Endothelial cell of umbilical vein (primary cell): Measurements from ENCODE around the gene CENPB. TPM values are rescaled to one million over a fixed set of nuclear protein-coding genes. Genes with fewer than 3 reads are reported as not detected.

Experiments
- BruUV-seq: library from RNA; stranded (reverse); fragments of 400-500 nt; replicated peaks from 2 replicates; lab custom pipeline; 2021; lab: Mats Ljungman, UMichigan
- CTCF ChIA-PET: fragments of 300-600, 350-600 bp; sonication (Branson Sonifier 250); formaldehyde crosslinking; loops from one replicate; lab custom pipeline; 2021; ENCODE audit warnings: antibody characterized with exemption, inconsistent platforms; lab: Charles Lee
- POLR2A ChIA-PET: fragments of 300-600, 350-600 bp; sonication (Branson Sonifier 250); formaldehyde crosslinking; loops from one replicate; lab custom pipeline; 2021; ENCODE audit warnings: antibody characterized with exemption, inconsistent platforms; lab: Charles Lee
- DNase-seq: peaks from one replicate; pipeline ENCODE4 v3.0.0-alpha.2; 2011; ENCODE audit warnings: low read depth, low spot score
- FAIRE-seq: peaks from 2 replicates; lab custom pipeline; 2011; peaks lifted over from hg19 to GRCh38; lab: Jason Lieb, UNC
- H2AFZ ChIP-seq: 2 replicates; pipeline ENCODE4 v1.6.0; 2012; ENCODE audit warnings: low read depth, low read length, control low read depth, inconsistent platforms
- H3K27ac ChIP-seq: 2 replicates; pipeline ENCODE4 v1.5.1; 2011; ENCODE audit warnings: low read depth, mild to moderate bottlenecking, control low read depth, low read length, moderate library complexity; ENCODE audit not compliant: insufficient read depth
- H3K27me3 ChIP-seq, 2 experiments: 2 replicates each; pipeline versions ENCODE4 v1.6.0 to v1.6.1; 2011; ENCODE audit warnings: low read length in 2 of 2, mixed read lengths in 1 of 2; ENCODE audit not compliant: control insufficient read depth in 2 of 2, insufficient read depth in 2 of 2
- H3K36me3 ChIP-seq, 2 experiments: 2 replicates in 1 of 2; 3 replicates in 1 of 2; pipeline ENCODE4 v1.5.1; 2011; ENCODE audit warnings: low read length in 2 of 2, mild to moderate bottlenecking in 1 of 2, moderate library complexity in 1 of 2; ENCODE audit not compliant: control insufficient read depth in 2 of 2, insufficient read depth in 2 of 2; ENCODE audit errors: extremely low read depth in 1 of 2
- H3K4me1 ChIP-seq: 3 replicates; pipeline ENCODE4 v1.5.1; 2011; ENCODE audit warnings: mild to moderate bottlenecking, low read length; ENCODE audit not compliant: control insufficient read depth, insufficient read depth; ENCODE audit errors: extremely low read depth
- H3K4me2 ChIP-seq: 2 replicates; pipeline ENCODE4 v1.6.1; 2011; ENCODE audit warnings: low read length, control low read depth, mixed read lengths; ENCODE audit not compliant: insufficient read depth
- H3K4me3 ChIP-seq, 3 experiments: fragments of 200-600 bp in 1 of 3; sonication (generic), shearing (Covaris generic) in 1 of 3; replicated peaks in 1 of 3; 2 replicates each; pipeline ENCODE4 v1.5.1; 2011 to 2016; ENCODE audit warnings: control low read depth in 3 of 3, low read length in 3 of 3, mild to moderate bottlenecking in 2 of 3, inconsistent platforms in 1 of 3, low read depth in 1 of 3, moderate library complexity in 1 of 3; ENCODE audit not compliant: insufficient read depth in 1 of 3
- H3K79me2 ChIP-seq: 2 replicates; pipeline ENCODE4 v1.6.0; 2012; ENCODE audit warnings: low read length, inconsistent platforms; ENCODE audit not compliant: control insufficient read depth, insufficient read depth
- H3K9ac ChIP-seq: replicated peaks from 2 replicates; pipeline ENCODE3; 2011; ENCODE audit warnings: low read length, control low read depth; ENCODE audit not compliant: insufficient read depth; ENCODE audit errors: extremely low read depth
- H3K9me1 ChIP-seq: replicated peaks from 3 replicates; pipeline ENCODE4 v1.6.0; 2011; ENCODE audit warnings: mild to moderate bottlenecking, low read length; ENCODE audit not compliant: control insufficient read depth, insufficient read depth; ENCODE audit errors: extremely low read depth
- H3K9me3 ChIP-seq: replicated peaks from 2 replicates; pipeline ENCODE4 v1.5.1; 2012; ENCODE audit warnings: low read length, inconsistent platforms; ENCODE audit not compliant: control insufficient read depth, insufficient read depth
- H4K20me1 ChIP-seq: replicated peaks from 2 replicates; pipeline ENCODE3; 2011; ENCODE audit warnings: mild to moderate bottlenecking, low read length; ENCODE audit not compliant: control insufficient read depth, insufficient read depth; ENCODE audit errors: extremely low read depth
- CTCF ChIP-seq, 2 donors: IDR thresholded peaks; 1 replicate in 1 of 2; 2 replicates in 1 of 2; pipeline ENCODE4 v1.5.1; 2011; ENCODE audit warnings: low read length in 2 of 2, mild to moderate bottlenecking in 2 of 2, moderate library complexity in 2 of 2, control low read depth in 1 of 2, inconsistent platforms in 1 of 2, low read depth in 1 of 2; ENCODE audit not compliant: insufficient read depth in 1 of 2; ENCODE audit errors: extremely low read depth in 1 of 2
- EZH2 ChIP-seq: IDR thresholded peaks from 2 replicates; pipeline ENCODE4 v1.6.1; 2012; ENCODE audit warnings: borderline replicate concordance, low read depth, mild to moderate bottlenecking, moderate library complexity, low read length, inconsistent platforms; ENCODE audit not compliant: severe bottlenecking
- FOS ChIP-seq: IDR thresholded peaks from 2 replicates; pipeline ENCODE4 v1.6.1; 2011; ENCODE audit warnings: mild to moderate bottlenecking, low read length, moderate library complexity, borderline replicate concordance; ENCODE audit not compliant: insufficient read depth
- GATA2 ChIP-seq: IDR thresholded peaks from 2 replicates; pipeline ENCODE4 v1.7.0; 2011; ENCODE audit warnings: low read depth, mild to moderate bottlenecking, moderate library complexity, mixed read lengths, low read length; ENCODE audit not compliant: insufficient read length, insufficient read depth
- JUN ChIP-seq: IDR thresholded peaks from 2 replicates; pipeline ENCODE4 v1.6.1; 2011; ENCODE audit warnings: borderline replicate concordance, low read depth; ENCODE audit not compliant: insufficient read length, insufficient read depth
- MAX ChIP-seq: IDR thresholded peaks from 2 replicates; pipeline ENCODE4 v1.6.1; 2011; ENCODE audit not compliant: insufficient read depth, insufficient read length
- MYC ChIP-seq: IDR thresholded peaks from one replicate; pipeline ENCODE4 v1.6.1; 2011; ENCODE audit warnings: mild to moderate bottlenecking, low read depth, low read length
- POLR2A ChIP-seq: IDR thresholded peaks from 2 replicates; pipeline ENCODE4 v1.6.1; 2012; ENCODE audit warnings: low read depth, mild to moderate bottlenecking, control low read depth, low read length
- POLR2AphosphoS5 ChIP-seq: IDR thresholded peaks from 2 replicates; pipeline ENCODE4 v1.6.1; 2012; ENCODE audit warnings: low read depth, mild to moderate bottlenecking, control low read depth, low read length, moderate library complexity; ENCODE audit not compliant: insufficient read depth
- dilution Hi-C: fragments of 300-500 bp; cut with MboI; formaldehyde crosslinking; loops from one replicate; pipeline ENCODE4 v1.15.0; 2019; ENCODE audit warnings: low sequenced_read_pairs; ENCODE audit not compliant: extremely low pct_ligation_motif_present
- intact Hi-C: fragments of 100-400 bp; cut with micrococcal nuclease; formaldehyde crosslinking; loops from one replicate; pipeline ENCODE4 v1.10.0; 2022
- polyA plus RNA-seq, 4 experiments: library from polyadenylated mRNA; depleted of rRNA in 3 of 4; stranded (reverse) in 3 of 4; unstranded in 1 of 4; fragments of >200 nt; gene quantifications; 2 replicates each; pipeline versions ENCODE4 v1.2.1 to v1.2.3, GENCODE V29; 2011 to 2012; ENCODE audit warnings: missing spikeins in 1 of 4
- total RNA-seq: library from RNA; stranded (reverse); gene quantifications from 2 replicates; pipeline ENCODE4 v1.2.3, GENCODE V29; 2021

The CENPB gene
- total and polyA plus RNA-seq, 2 donors (not counting 3 experiments of a cell fraction or from before 2014, with no cell fraction given) = 30.4 to 90.3 TPM

GRCh38 chr20:3798908-3799248 lies 12.3 kb upstream of the CENPB start:
- Histone ChIP-seq H3K4me2 (no peak overlapping the region), H2AFZ (no peak overlapping the region), H3K4me1 (peaks cover 20% of the 10 kb centered on the region), H4K20me1 (no peaks in the 10 kb centered on the region), H3K79me2 (peaks cover 25% of the 10 kb centered on the region), H3K9ac (no peak overlapping the region), H3K9me3 (no peaks in the 10 kb centered on the region), H3K27me3 (no peaks in the 10 kb centered on the region), H3K9me1 (no peaks in the 10 kb centered on the region), H3K4me3 (no peak overlapping the region), H3K36me3 (peaks cover 0 to 23% of the 10 kb centered on the region in 2 experiments), H3K27ac (no peak overlapping the region)
- intact Hi-C loops (no loop called here), dilution Hi-C loops (no loop called here)
- BruUV-seq = no TSS peak
- TF ChIP-seq JUN (no peak), MYC (no peak), POLR2A (no peak), EZH2 (no peak), MAX (no peak), FOS (no peak)
- FAIRE-seq = no peak
- POLR2A ChIA-PET = no interaction called here
- DNase-seq = no peak
- CTCF ChIA-PET = interaction anchor here (1.6 kb wide), 1 partner anchor 19 kb away, joined by 6 read pairs; no protein-coding TSS in a partner anchor

- BruUV-seq = no TSS peak
- no peak overlapping the region for H3K9ac ChIP-seq
- POLR2A ChIA-PET = no interaction called here
Observed at GRCh38 chr20:3798373-3798768, 11.8 kb upstream of the CENPB start.

More at GRCh38 chr20:3798373-3798768, 11.8 kb upstream of the CENPB start:
- Histone ChIP-seq H4K20me1 (no peaks in the 10 kb centered on the region), H3K36me3 (peaks cover 0 to 19% of the 10 kb centered on the region in 2 experiments), H3K4me2 (no peak overlapping the region), H3K79me2 (peaks cover 25% of the 10 kb centered on the region), H3K27me3 (no peaks in the 10 kb centered on the region), H3K27ac (no peak overlapping the region), H3K9me1 (no peaks in the 10 kb centered on the region), H3K4me3 (no peak overlapping the region), H3K9me3 (no peaks in the 10 kb centered on the region), H2AFZ (no peak overlapping the region), H3K4me1 (peaks cover 20% of the 10 kb centered on the region)
- CTCF ChIA-PET = no interaction called here
- TF ChIP-seq POLR2A (no peak), GATA2 (no peak), POLR2AphosphoS5 (no peak), JUN (no peak), FOS (no peak), CTCF (IDR thresholded peaks at IDR 0.05; ENCODE audit: extremely low read depth in 1 of 2, insufficient read depth in 1 of 2, low read depth in 1 of 2, low read length in 2 of 2) (no peak), MYC (no peak), EZH2 (no peak), MAX (no peak)
- DNase-seq (no peak), FAIRE-seq (no peak)
- intact Hi-C loops (no loop called here), dilution Hi-C loops (no loop called here)
